NB4 (cell line): ENCODE results near the gene NUP62.

Experiments used
- CTCF ChIP-seq: IDR thresholded peaks from one replicate; pipeline ENCODE4 v1.5.1; 2012; ENCODE audit warnings: low read depth, low read length
- MAX ChIP-seq: IDR thresholded peaks from 2 replicates; pipeline ENCODE4 v1.6.1; 2011; ENCODE audit warnings: low read depth, low read length
- POLR2A ChIP-seq: IDR thresholded peaks from 2 replicates; pipeline ENCODE4 v1.6.1; 2011; ENCODE audit warnings: mild to moderate bottlenecking; ENCODE audit not compliant: insufficient read length; ENCODE audit errors: extremely low read depth

- TF ChIP-seq POLR2A (no peak), CTCF (no peak), MAX (no peak)
Measured at GRCh38 chr19:49946415-49946814, 17.1 kb upstream of the NUP62 start.
